ENCODE results near the gene SNAP91. TPM values are rescaled to one million over a fixed set of nuclear protein-coding genes. Genes with fewer than 3 reads are reported as not detected.

The SNAP91 gene
- total and polyA plus RNA-seq, 3 donors from 2014 or later = 13.3 to 37.5 (median 32.9) TPM

GRCh38 chr6:83702077-83702476 lies 6.8 kb downstream of the SNAP91 start:
- Histone ChIP-seq H3K36me3 (ENCODE audit: low read depth, missing control alignments) (no peaks in the 10 kb centered on the region), H3K27ac (no peak overlapping the region), H3K4me3 (no peak overlapping the region), H3K4me1 (no peaks in the 10 kb centered on the region), H3K27me3 (no peaks in the 10 kb centered on the region), H3K9me3 (no peaks in the 10 kb centered on the region)
- 64 to 71% methylated on average over 1 of the region's 1 CpG for WGBS, 2 donors
- intact Hi-C loops (cut with DNase I; ENCODE audit: low total_unique reads) = no loop called here
- TF ChIP-seq CTCF (IDR thresholded peaks at IDR 0.05) (no peak), POLR2A (IDR thresholded peaks at IDR 0.05) (no peak)
- DNase-seq = no peak

DNA sequence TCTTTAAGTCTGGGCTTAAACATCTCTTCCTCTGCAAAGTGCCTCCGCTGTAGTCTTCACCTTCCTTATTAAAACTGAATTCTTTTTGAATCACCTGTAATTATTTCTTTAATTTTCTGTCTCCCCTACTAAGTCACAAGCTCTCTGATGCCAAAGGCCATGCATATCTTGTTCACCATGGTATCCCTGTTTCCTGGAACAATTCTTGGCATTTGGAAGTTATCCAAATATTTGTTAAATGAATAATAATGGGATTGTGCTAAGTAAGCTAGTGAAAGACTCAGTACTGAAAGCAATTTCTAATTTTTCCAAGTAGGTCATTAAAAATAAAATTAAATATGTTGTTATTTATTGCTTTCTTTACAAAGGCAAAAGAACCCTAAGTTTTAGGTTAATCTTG lies 12.2 kb downstream of the SNAP91 start:
- WGBS, 2 donors = 73 to 100% methylated on average over 1 of the region's 1 CpG
- Histone ChIP-seq H3K4me3 (no peak overlapping the region), H3K27me3 (no peaks in the 10 kb centered on the region), H3K27ac (no peak overlapping the region), H3K36me3 (ENCODE audit: low read depth, missing control alignments) (no peaks in the 10 kb centered on the region), H3K4me1 (no peaks in the 10 kb centered on the region), H3K9me3 (no peaks in the 10 kb centered on the region)
- TF ChIP-seq POLR2A (IDR thresholded peaks at IDR 0.05) (no peak), CTCF (IDR thresholded peaks at IDR 0.05) (no peak)
- no peak for DNase-seq
- intact Hi-C loops (cut with DNase I; ENCODE audit: low total_unique reads) = no loop called here

- H3K4me1 ChIP-seq = no peaks in the 10 kb centered on the region
- no peak for TF ChIP-seq POLR2A (IDR thresholded peaks at IDR 0.05)
- no peak for TF ChIP-seq CTCF (IDR thresholded peaks at IDR 0.05)
- intact Hi-C loops (cut with DNase I; ENCODE audit: low total_unique reads) = no loop called here
- no peaks in the 10 kb centered on the region for H3K27me3 ChIP-seq
- H3K36me3 ChIP-seq (ENCODE audit: low read depth, missing control alignments) = no peaks in the 10 kb centered on the region
- no peak overlapping the region for H3K4me3 ChIP-seq
- WGBS, 2 donors = 94 to 98% methylated on average over 3 of the region's 3 CpGs
- no peaks in the 10 kb centered on the region for H3K9me3 ChIP-seq
- DNase-seq = no peak
- H3K27ac ChIP-seq = no peak overlapping the region
These were observed 23.4 kb downstream of the SNAP91 start for GRCh38 chr6:83685481-83685880.

GRCh38 chr6:83677791-83678190 lies 31.1 kb downstream of the SNAP91 start:
- H3K27me3 ChIP-seq = no peaks in the 10 kb centered on the region
- H3K36me3 ChIP-seq (ENCODE audit: low read depth, missing control alignments) = no peaks in the 10 kb centered on the region
- intact Hi-C loops (cut with DNase I; ENCODE audit: low total_unique reads) = no loop called here
- H3K9me3 ChIP-seq = no peaks in the 10 kb centered on the region
- no peak overlapping the region for H3K27ac ChIP-seq
- no peak for DNase-seq
- no peak for TF ChIP-seq POLR2A (IDR thresholded peaks at IDR 0.05)
- H3K4me3 ChIP-seq = no peak overlapping the region
- no peaks in the 10 kb centered on the region for H3K4me1 ChIP-seq

GRCh38 chr6:83637953-83638352 lies 70.9 kb downstream of the SNAP91 start:
- TF ChIP-seq POLR2A (IDR thresholded peaks at IDR 0.05) (no peak), CTCF (IDR thresholded peaks at IDR 0.05) (no peak)
- intact Hi-C loops (cut with DNase I; ENCODE audit: low total_unique reads) = no loop called here
- no peaks in the 10 kb centered on the region for H3K36me3 ChIP-seq (ENCODE audit: low read depth, missing control alignments)
- WGBS, 2 donors = 94 to 96% methylated on average over 7 of the region's 7 CpGs
- no peak for DNase-seq
- no peaks in the 10 kb centered on the region for H3K27me3 ChIP-seq
- no peaks in the 10 kb centered on the region for H3K4me1 ChIP-seq
- no peaks in the 10 kb centered on the region for H3K9me3 ChIP-seq
- no peak overlapping the region for H3K27ac ChIP-seq
- H3K4me3 ChIP-seq = no peak overlapping the region

Data from testis (tissue), 3 donors.